GM23248 (cell line): ENCODE data around the gene SPA17.

Source experiments
- EZH2 ChIP-seq: fragments of 200-600 bp; sonication (generic); IDR thresholded peaks from 2 replicates; pipeline ENCODE4 v1.6.1; 2018; ENCODE audit warnings: antibody characterized with exemption, mild to moderate bottlenecking; ENCODE audit not compliant: insufficient read depth, poor library complexity, severe bottlenecking
- EZH2phosphoT487 ChIP-seq: fragments of 200-600 bp; sonication (generic); IDR thresholded peaks from 2 replicates; pipeline ENCODE4 v1.6.1; 2018; ENCODE audit warnings: antibody characterized with exemption, moderate library complexity, mild to moderate bottlenecking, low read depth; ENCODE audit not compliant: insufficient read depth

- TF ChIP-seq EZH2 (no peak), EZH2phosphoT487 (no peak)
These were observed at the start of gene SPA17, which contains the start of gene SIAE for GRCh38 chr11:124673333-124674167.
